ENCODE results near the gene SPI1.

Gene SPI1

GRCh38 chr11:47388697-47389576 lies 10.6 kb upstream of the SPI1 start:
- no peak for DNase-seq (ENCODE audit: low read depth)

GRCh38 chr11:47387944-47388696 lies 9.8 kb upstream of the SPI1 start:
- no peak for DNase-seq (ENCODE audit: low read depth)

GRCh38 chr11:47384498-47384897 lies 6.2 kb upstream of the SPI1 start:
- no peak for DNase-seq (ENCODE audit: low read depth)

- DNase-seq (ENCODE audit: low read depth): no peak
Measured at GRCh38 chr11:47383071-47383470, 4.7 kb upstream of the SPI1 start.

GRCh38 chr11:47380078-47380477 lies 1.7 kb upstream of the SPI1 start:
- DNase-seq (ENCODE audit: low read depth): no peak

GRCh38 chr11:47379317-47379716 lies 970 bp upstream of the SPI1 start:
- DNase-seq (ENCODE audit: low read depth): no peak

- no peak for DNase-seq (ENCODE audit: low read depth)
Measured at GRCh38 chr11:47378836-47379170, 456 bp upstream of the SPI1 start.

- DNase-seq (ENCODE audit: low read depth): no peak
Measured at GRCh38 chr11:47377571-47378009, 757 bp downstream of the SPI1 start.

GRCh38 chr11:47376525-47377371 lies 1.6 kb downstream of the SPI1 start:
- DNase-seq (ENCODE audit: low read depth): no peak

GRCh38 chr11:47376107-47376524 lies 2.2 kb downstream of the SPI1 start:
- DNase-seq (ENCODE audit: low read depth): no peak

- DNase-seq (ENCODE audit: low read depth): no peak
Measured at GRCh38 chr11:47375546-47376085, 2.7 kb downstream of the SPI1 start.

GRCh38 chr11:47375020-47375419 lies 3.3 kb downstream of the SPI1 start:
- DNase-seq (ENCODE audit: low read depth): no peak

- DNase-seq (ENCODE audit: low read depth): no peak
Measured at GRCh38 chr11:47374720-47375019, 3.7 kb downstream of the SPI1 start.

GRCh38 chr11:47373876-47374719 lies 4.2 kb downstream of the SPI1 start:
- DNase-seq (ENCODE audit: low read depth): peak; percentile 31

- no peak for DNase-seq (ENCODE audit: low read depth)
Measured at GRCh38 chr11:47372422-47372821, 5.9 kb downstream of the SPI1 start.

- no peak for DNase-seq (ENCODE audit: low read depth)
Measured at GRCh38 chr11:47369676-47370075, 8.7 kb downstream of the SPI1 start.

GRCh38 chr11:47366020-47366490 lies 12.3 kb downstream of the SPI1 start:
- DNase-seq (ENCODE audit: low read depth): no peak

GRCh38 chr11:47361419-47361818 lies 16.9 kb downstream of the SPI1 start:
- no peak for DNase-seq (ENCODE audit: low read depth)

GRCh38 chr11:47360341-47360740 lies 18.0 kb downstream of the SPI1 start:
- no peak for DNase-seq (ENCODE audit: low read depth)

- DNase-seq (ENCODE audit: low read depth): no peak
Measured at GRCh38 chr11:47359586-47359985, 18.8 kb downstream of the SPI1 start.

- no peak for DNase-seq (ENCODE audit: low read depth)
Measured at GRCh38 chr11:47359162-47359561, 19.2 kb downstream of the SPI1 start.
